Tongue (tissue), 2 donors: ENCODE data around the gene ANGPTL2. TPM values are rescaled to one million over a fixed set of nuclear protein-coding genes. Genes with fewer than 3 reads are reported as not detected.

Source experiments
- DNase-seq: peaks from one replicate; pipeline ENCODE4 v3.0.0-alpha.2; 2015
- total RNA-seq: library from RNA; depleted of rRNA; stranded (reverse); fragments of >200 nt; gene quantifications from one replicate; pipeline ENCODE4 v1.2.3, GENCODE V29; 2014

The ANGPTL2 gene
- total RNA-seq, 1 donor from 2014 or later: 78.1 TPM

DNA sequence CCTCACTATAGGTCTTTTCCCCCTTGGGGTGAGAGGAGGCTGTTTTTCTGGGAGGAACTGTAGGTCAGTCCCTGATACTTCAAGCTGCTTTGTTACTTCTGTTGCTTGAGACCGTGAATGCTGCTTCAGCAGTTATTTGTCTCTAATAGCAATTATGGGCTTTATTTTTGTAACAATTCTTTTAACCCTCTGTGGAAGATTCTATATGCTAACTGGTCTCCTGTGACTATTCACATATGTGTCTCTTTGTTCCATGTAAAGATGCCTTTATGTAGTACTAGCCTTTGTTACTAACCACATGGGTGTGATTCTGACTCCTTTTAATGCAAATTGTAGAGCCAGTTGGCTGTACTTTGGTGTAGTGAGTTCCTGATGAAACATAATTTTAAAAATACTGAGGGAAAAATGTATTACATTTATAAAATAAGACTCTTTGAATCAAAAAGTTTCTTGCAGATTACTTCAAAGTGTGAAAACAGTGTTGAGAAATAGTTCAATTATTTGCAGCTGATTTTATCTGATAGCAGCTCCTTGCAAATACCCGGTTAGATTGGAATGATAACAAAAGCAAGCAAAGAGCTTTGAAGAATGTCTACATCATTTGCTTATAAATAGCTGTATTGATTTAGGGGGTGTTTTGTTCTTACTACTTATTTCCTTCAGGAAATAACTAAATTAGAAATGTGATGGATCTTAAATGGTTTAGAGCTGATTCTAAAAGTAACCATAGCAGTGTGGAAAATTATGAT is 46.6 kb downstream of the ANGPTL2 start:
- DNase-seq: no peak

DNA sequence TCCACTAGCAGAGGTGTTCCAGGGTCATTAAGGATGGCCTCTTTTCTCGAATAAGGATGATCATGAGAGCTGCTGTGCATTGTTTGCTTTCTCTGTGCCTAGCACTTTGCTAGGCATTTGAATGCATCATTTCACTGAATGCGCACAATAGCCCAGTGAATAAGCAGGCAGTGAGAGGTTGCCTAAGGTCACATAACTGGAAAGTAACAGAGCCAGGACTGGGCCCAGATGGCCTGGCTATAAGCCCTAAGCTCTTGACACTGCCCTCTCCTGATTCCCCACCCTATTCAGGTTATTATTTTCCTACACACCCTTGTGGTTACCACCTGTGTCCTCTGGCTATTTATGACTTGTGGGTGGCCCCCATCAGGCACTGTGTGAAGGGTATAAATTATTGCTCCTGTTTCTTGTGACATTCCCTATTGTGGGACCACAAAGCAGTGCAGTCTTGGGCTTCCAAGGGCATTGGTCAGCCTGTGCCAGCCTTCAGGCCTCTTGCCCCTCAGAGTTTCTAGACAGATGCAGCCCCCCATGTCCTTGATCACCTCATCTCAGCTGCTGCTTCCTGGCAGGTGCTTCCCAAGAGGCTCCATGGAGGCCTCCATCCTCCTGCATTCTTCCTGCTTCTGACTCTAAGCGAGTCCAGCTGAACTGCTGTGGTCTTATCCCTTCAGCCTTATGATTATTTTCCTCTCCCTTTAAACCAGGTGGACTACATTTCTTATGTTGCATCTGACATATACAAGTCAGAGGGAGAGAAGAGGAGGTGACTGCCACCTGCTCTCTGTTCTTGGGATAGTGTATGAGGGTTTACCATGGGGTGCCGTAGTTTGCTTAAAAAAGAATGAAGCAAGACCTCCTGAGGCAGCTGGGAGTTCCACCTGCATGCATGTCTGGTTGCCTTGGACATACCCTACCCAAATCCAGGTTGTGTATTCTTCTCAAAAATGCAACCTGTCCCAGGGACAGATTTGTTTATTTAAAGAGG is 47.6 kb downstream of the ANGPTL2 start:
- DNase-seq: no peak

DNA sequence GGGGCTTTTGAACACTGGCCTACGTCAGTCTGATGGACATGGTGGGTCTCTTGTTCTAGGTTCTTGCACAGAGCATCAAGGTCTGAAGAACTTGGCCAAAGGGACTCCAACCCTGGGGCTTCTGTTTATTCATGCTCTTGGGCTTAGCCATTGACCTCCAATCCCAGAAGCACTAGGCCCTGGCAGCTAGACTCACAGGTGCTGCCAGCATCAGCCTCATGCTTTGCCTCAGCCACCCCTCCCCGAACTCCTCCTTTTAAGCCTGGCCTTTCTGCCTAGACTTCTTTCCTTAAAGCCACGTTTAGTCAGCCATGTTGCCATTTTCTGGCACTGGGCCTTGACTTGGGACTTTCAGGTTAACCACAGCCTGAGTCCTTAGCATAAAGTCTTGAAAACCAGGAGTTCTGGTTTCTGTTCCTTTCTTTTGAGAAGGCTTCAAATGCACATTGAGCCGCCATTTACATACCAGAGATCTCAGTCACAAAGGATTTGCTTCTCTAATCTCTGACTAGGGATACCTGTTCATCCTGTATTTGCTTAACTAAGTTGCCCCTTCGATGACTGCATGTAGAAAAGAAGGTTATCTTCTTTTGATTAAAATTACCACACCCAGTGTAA is 54.7 kb downstream of the ANGPTL2 start:
- DNase-seq: peak; percentile 27

DNA sequence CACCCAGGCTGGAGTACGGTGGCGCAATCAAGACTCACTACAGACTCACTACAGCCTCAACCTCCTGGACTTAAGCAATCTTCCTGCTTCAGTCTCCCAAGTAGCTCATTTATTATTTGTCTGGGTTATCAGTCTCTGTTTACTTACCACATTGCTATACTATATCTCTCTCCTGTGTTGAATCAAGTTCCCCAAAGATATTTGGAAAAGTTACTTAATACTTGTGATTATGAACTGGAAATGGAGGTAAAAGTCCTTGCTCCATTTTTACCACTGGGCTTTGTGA is 55.6 kb downstream of the ANGPTL2 start:
- no peak for DNase-seq

DNA sequence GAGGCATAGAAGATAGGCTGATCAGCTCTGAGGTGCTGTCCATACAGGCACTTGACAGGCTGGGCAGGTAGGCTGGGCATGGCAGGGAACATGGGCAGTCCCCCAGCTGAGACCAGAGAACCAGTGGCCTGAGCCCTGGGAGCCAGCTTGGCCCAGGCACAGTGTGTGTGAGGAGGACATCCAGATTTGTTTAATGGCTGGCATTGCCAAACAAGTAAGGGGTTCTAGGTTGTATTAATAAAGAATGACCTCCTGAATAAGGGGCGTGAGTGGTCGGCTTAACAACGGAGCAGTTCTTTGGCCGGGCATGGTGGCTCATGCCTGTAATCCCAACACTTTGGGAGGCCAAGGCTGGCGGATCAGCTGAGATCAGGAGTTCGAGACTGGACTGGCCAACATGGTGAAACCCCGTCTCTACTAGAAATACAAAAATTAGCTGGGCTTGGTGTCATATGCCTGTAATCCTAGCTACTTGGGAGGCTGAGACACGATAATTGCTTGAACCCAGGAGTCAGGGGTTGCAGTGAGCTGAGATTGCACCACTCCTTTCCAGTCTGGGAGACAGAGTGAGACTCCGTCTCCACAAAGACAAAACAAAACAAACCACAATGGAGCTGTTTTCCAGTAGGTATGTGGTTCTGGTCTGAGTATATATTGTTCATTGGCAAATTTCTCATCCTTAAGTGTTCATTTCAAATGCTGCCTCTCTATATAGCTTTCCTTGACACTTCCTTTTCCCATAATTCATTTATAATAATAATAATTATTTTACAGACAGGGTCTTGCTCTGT is 56.2 kb downstream of the ANGPTL2 start:
- DNase-seq: no peak

DNA sequence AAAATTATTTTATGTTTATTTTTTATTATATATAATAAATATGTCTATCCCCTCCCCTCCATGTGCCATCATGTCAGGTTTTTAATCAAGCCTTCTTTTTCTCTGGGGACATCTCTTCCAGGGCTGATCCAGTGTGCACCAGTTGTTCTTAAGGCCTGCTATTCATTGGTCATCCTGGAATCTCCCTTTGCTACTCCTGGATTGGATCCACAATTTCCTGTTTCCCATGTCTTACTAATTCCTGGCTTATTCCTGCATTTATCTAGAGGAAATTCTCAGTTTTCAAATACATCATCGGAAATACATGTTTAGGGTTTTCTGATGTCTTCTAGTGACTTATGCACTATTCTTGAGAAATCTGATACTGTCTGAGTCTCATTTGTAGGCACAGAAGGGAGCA is 56.8 kb downstream of the ANGPTL2 start:
- no peak for DNase-seq

DNA sequence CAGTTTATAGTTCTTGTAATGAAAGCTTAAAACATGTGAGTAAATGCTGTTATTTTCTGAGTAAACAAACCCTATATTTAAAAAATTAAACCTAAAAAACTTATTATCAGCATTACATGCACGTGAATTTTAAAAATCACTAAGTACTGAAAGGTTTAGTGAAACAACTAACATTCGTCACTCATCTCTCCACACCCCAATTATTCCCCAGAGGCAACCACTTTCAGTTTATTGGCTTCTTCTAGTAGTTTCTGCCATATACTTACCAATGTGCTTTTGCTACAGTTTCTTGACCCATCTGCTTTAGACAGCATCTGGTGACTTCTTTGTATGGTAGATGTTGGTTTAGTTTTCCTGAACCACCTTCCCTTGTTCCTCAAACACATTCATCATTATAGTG is 58.1 kb downstream of the ANGPTL2 start:
- DNase-seq: no peak

DNA sequence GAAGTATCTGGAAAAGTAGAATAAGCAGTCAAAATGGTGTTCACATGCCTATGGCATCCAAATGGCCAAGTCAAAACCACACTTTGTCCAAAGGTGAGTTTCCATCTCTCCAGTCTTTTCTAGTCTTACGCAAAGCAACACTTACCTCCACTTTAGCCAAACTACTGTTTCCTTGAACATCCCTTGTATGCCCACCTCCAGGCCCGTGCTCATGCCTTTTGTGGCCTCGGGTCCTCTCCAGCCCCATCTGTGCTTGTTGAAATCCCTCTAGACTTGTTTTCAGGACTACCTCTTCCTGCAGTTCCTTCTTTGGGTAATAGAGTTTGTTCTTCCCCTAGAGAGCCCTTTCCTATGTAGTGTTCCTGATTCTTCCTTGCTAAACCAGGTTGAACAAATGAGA is 61.0 kb downstream of the ANGPTL2 start:
- no peak for DNase-seq

DNA sequence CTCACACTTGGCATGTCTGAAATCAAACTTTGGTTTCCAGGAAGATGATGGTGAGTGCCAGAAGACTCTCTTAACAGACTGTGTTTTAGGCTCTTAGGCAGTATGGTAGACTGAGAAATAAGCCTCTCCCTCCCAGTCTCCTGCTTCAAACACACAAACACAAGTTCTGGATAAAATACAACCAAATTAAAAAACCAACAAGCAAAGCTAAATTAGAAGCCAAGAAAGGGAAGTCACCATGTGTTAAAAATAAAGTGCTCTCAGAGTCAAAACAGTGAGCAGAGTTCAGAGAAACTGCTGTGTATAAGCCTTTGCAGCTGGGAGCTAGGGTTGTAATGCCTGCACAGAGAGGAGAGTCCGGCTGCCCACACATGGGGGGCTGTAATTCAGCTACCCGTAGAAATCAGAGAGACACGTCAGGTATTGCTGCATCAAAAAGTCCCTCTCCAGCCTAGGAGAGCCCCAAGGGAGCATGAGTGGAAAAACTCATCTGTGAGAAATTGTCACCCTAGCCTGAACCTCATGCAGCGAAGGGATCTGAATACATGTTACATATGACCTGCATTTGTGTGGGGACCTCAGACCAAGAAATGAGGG is 62.6 kb downstream of the ANGPTL2 start:
- DNase-seq: peak; percentile 45

DNA sequence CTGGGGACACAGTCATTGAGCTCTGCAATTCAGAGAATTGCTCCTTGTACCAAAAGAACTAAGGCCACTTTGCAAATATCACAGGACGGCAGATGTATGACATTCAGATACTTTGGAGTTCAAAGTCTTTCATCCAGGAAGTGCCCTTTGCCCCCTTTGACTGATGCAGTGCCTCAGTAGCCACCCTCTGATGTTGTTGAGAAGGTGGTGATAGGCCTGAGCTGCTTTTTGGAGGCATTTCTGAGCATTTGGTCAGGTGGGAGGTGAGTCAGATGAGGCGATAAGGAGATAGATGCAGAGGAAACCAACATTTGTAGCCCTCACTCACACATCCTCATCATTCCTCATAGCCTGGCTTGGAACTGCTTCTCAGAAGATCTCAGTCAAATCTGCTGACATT is 63.4 kb downstream of the ANGPTL2 start:
- DNase-seq: no peak

DNA sequence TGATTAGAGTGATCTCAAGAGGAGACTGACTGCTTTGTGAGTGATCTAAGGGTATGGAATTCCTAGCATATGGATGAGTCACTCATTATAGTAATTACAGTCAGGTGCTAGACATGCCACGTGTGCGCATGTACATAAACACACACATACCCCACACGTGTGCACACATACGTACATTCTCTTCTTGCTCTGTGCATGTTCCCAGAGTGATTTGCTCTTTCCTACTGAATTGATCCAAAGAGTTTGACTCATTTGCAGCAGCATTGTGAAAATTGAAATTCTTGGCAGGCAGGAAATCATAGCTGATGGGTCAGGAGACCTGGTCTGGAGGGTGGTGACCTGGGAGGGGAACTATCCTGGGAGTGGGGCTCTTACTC is 63.8 kb downstream of the ANGPTL2 start:
- peak; percentile 67 for DNase-seq

DNA sequence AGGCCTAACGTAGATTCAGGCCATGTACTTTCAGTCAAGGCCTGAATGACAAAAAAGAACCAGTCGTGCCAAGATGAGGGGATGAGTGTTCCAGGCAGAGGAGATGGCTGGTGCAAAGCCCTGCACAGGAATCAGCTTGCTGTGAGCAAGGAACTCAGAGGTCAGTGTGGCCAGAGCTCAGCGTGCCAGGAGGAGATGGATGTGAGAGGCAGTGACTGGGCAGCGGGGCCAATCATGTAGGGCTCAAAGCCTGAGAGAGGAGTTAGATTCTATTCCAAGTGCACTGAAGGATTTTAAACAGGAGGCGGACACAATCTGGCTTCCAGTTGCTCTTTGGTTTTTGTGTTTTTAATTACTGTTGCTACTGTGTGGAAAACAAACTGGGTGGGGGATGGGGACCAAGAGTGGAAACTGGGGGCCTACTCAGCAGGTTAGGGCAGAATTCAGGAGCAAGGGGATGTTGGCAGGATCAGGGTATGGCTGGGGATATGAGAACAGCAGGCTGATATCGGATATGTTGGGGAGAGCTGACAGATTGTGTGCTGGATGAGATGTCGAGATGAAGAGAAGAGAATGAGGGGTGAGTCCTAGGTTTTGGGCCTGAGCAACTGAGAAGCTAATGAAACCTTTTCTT is 64.3 kb downstream of the ANGPTL2 start:
- DNase-seq: peak; percentile 49

DNA sequence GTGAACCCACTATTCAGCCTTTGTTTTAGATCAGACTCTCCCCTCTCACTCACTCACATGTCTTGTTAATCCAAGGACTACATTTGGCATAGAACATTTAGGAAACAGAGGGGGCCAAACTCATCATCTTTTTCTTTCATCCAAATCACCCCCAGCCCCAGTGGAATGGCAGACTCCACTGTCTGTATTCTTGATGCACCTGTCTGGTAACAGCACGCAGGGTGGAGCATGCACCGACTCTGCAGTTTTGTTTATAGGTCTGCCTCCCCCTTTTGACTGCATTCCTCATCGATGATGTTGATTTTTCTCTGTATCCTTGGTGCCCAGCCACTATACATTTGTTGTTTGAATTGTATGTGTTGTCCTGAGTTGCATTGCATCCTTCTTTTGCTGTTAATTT is 66.0 kb downstream of the ANGPTL2 start:
- no peak for DNase-seq

DNA sequence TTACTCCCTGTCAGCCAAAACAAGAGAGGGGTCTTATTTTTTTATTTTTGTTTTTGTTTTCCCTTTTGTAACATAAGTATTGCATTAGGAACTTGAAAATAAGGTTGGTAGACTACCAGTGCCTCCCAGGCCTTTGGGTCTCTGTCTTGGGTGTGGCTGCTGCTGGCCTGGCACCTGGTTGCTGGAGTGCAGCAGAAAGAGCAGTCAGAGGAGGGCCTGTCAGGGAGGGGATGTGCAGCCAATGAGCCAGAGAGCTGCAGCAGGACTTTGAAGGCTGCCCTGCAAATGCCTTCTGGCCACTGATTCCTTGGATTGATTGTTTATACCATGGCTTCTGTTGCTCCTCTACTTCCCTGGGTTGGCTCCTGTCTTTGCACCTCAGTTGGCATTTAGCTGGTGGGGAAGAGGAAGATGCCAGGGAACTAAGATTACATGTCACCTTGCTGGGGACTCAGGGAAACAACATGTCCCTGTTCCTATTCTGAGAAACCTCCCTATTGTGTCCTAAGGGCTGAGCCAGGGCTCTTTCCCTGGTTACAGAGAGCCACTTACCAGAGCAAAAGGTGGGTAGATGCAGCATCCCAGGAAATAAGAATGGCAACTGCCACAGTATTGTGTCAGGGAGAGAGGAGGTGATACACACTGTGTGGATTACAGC is 66.6 kb downstream of the ANGPTL2 start:
- no peak for DNase-seq

DNA sequence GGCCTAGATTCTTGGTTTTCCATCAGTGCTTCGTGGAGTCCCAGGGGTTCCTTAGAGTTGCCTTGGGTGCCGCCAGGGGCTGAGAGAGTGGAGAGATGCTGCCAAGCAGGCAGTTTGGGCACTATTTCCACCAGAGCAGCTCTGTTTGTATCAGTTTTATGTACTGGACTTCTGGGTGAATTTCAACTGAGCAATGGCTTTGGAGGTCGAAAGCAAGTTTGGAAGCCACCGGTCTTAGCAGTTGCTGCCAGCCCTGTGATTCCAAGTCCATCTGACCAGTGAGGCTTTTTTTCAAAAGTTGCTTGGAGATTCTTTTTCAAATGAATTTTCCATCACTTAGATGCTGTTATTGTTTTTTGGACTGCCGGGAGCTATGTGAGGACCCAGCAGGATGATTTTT is 68.5 kb downstream of the ANGPTL2 start:
- no peak for DNase-seq

DNA sequence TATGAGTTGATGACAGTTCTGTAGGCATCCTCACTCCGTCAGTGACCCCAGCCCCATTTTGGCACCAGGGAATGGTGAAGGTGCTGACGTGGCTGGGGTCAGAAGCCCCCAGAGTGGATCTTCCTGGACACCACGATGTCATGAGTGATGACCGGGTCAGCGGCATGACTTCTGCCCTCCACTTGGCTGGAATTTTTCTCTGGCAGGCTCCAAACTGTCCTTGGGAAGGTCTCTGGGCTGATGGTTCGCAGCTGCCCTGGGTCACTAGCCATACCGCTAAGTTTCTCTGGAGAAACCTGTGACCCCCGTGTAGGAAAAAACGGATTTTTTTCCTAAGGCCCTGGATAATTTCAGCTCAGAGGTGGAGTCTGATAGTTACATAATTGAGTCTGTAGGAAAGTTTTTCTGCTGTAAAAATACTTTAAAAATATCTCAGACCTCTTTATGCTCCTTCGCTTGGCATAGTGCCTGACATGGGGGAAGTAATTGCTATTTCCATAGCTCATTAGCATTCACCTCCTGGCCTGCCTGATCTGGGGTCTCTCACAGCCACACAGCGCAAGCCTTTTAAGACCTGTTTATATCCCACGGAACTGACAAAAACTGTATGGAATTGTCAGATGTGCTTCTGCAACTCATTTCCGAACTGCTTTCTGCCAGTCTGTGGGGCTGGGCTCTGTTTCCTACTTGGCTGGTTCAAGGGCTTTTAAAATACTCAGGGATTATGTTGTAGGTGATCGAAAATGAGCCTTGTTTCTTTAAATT is 69.2 kb downstream of the ANGPTL2 start:
- peak; percentile 80 for DNase-seq

DNA sequence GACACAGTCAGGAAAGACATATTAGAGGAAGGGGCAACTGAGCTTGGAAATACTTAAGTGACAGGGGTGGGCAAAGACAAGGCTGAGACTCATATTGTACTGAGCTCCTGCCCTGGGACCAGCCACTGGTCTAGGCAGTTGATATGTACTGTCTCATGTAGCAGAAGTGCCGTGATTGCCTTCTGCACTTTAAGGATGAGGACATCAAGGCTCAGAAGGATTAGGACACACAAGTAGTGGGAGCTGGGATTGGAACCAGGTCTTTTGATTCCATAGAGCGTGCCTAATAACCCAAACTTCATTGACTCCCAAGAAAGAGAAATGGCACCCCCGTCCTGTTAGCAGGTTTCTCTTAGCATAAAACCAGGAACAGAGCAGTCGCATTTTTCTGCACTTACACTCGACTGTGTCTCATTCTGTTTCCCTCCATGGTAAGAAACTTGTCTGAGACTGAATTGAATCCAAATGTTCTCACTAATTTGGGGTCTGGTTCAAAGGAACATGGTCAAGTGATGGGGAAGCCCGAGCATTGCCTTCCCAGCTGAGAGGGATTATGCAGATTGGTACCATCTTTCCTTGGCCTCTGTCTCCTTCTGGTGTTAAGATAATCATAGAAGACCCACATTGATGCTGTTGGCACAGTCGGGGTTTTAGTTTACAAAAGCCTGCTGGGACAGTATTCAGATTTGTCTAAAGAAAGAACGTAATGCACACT is 70.4 kb downstream of the ANGPTL2 start:
- peak; percentile 46 for DNase-seq

DNA sequence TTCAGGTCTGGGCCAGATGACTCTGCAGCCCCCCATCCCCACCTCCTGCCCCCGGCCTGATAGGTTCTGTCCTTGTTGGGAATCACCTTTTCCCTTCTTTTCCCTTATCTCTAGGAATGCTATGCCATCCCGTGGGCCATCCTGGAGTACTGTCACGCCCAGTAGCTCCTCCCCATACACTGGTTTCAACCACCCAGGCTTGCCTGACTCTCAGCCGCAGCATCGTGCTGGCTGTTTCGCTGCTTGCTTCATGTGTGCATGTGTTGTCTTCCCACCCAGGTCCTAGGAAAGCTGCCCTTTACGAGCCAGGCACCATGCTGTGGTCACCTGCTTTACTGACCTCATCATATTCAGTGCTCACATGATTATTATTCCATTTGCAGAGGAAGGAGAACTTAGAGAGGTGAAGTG is 71.8 kb downstream of the ANGPTL2 start:
- DNase-seq: no peak

DNA sequence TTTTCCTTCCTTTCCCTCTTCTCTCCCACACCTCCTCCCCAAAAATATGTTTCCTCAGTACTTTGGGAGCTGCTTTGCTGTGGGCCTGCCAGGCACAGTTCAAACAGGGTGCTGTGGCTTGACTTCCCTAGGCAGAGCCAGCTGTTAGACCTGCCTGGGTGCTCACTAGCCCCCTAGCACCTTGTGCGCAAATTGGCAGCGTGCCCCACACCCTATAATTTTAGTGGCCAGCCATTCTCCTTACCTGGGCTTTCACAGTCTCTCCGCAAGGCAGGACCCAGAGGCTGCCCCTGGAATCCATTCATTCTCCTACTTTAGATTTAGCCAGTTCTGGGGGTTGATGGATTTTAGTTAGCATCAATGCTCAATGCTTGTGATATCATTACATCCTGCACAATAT is 72.3 kb downstream of the ANGPTL2 start:
- DNase-seq: no peak
